ENCODE results near the gene SPINT2. TPM values are rescaled to one million over a fixed set of nuclear protein-coding genes. Genes with fewer than 3 reads are reported as not detected.

SPINT2 gene
- total and polyA plus RNA-seq, 2 of the 13 experiments (the other 11 are each of a cell fraction or from before 2014, with no cell fraction given) = 0.31 to 0.77 TPM

DNA sequence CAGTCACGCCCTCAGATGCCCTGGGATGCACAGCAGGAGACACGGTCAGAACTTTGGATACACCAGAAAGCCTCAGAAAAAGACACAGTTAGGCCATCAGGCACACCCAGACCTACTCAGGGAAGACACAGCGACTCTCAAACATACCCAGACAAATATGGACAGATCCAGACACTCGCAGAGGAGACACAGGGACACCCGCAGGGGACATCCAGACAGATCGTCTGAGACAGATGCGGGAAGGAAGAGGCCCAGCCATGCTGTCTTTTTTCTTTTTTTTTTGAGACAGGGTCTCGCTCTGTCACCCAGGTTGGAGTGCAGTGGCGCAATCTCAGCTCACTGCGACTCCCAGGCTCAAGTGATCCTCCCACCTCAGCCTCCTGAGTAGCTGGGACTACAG, 45.2 kb upstream of the SPINT2 start (continued):
- TF ChIP-seq MEF2D (CRISPR knock-in tag; IDR thresholded peaks at IDR 0.05) (no peak), THYN1 (CRISPR knock-in tag; IDR thresholded peaks at IDR 0.05; ENCODE audit: borderline replicate concordance, low read depth) (no peak), ZNF878 (CRISPR knock-in tag; IDR thresholded peaks at IDR 0.05) (no peak), ZFX (CRISPR knock-in tag; IDR thresholded peaks at IDR 0.05; ENCODE audit: low read depth) (no peak), ZMYM3 (CRISPR knock-in tag; IDR thresholded peaks at IDR 0.05) (no peak), TP53 (CRISPR knock-in tag; conservative IDR thresholded peaks at IDR 0.05) (no peak), SMAD9 (CRISPR knock-in tag; IDR thresholded peaks at IDR 0.05) (no peak), HHEX (CRISPR knock-in tag; IDR thresholded peaks at IDR 0.05) (no peak), CCAR2 (optimal IDR thresholded peaks at IDR 0.05; ENCODE audit: low read depth, low read length) (no peak)
- TF ChIP-seq, protein P1, sequence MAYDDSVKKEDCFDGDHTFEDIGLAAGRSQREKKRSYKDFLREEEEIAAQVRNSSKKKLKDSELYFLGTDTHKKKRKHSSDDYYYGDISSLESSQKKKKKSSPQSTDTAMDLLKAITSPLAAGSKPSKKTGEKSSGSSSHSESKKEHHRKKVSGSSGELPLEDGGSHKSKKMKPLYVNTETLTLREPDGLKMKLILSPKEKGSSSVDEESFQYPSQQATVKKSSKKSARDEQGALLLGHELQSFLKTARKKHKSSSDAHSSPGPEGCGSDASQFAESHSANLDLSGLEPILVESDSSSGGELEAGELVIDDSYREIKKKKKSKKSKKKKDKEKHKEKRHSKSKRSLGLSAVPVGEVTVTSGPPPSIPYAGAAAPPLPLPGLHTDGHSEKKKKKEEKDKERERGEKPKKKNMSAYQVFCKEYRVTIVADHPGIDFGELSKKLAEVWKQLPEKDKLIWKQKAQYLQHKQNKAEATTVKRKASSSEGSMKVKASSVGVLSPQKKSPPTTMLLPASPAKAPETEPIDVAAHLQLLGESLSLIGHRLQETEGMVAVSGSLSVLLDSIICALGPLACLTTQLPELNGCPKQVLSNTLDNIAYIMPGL (CRISPR knock-in tag; IDR thresholded peaks at IDR 0.05; ENCODE audit: borderline replicate concordance in 1 of 2, low read depth in 1 of 2) = no peak
- TF ChIP-seq, protein P2, sequence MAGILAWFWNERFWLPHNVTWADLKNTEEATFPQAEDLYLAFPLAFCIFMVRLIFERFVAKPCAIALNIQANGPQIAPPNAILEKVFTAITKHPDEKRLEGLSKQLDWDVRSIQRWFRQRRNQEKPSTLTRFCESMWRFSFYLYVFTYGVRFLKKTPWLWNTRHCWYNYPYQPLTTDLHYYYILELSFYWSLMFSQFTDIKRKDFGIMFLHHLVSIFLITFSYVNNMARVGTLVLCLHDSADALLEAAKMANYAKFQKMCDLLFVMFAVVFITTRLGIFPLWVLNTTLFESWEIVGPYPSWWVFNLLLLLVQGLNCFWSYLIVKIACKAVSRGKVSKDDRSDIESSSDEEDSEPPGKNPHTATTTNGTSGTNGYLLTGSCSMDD (CRISPR knock-in tag; IDR thresholded peaks at IDR 0.05) = no peak

DNA sequence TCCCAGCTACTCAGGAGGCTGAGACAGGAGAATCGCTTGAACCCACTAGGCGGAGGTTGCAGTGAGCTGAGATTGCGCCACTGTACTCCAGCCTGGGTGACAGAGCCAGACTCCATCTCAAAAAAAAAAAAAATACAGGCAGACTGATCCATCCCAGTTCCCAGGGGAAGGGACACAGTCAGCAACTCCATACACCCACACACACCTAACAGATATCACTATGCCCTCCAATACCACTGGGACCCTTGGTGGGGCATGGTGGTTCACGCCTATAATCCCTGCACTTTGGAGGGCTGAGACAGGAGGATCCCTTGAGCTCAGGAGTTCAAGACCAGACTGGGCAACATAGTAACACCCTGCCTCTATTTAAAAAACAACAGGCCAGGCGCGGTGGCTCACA, 43.0 kb upstream of the SPINT2 start:
- Histone ChIP-seq H3K27ac (ENCODE audit: extremely low read length, insufficient read depth, low read length) (no peak overlapping the region), H3K27me3 (ENCODE audit: control insufficient read depth in 1 of 2, insufficient read depth in 2 of 2, low read length in 2 of 2) (peaks cover under 1% of the 10 kb centered on the region in 2 experiments; a peak in 2 of 5 replicates), H3K9me3 (ENCODE audit: low read length) (no peaks in the 10 kb centered on the region), H3K9ac (ENCODE audit: insufficient read depth, low read depth, low read length) (no peak overlapping the region), H3K4me2 (ENCODE audit: low read depth, low read length) (no peak overlapping the region), H2AFZ (ENCODE audit: low read length) (no peak overlapping the region), H3K4me3 (replicated peaks in 1 of 3; ENCODE audit: insufficient read depth in 1 of 3, low read depth in 2 of 3, low read length in 3 of 3) (no peak overlapping the region), H3K4me1 (ENCODE audit: insufficient read depth, low read length) (peaks cover 9% of the 10 kb centered on the region), H3K79me2 (ENCODE audit: insufficient read depth, low read length) (no peaks in the 10 kb centered on the region), H4K20me1 (ENCODE audit: insufficient read depth, low read length) (no peaks in the 10 kb centered on the region), H3K36me3 (replicated peaks in 1 of 2; ENCODE audit: control insufficient read depth in 1 of 2, insufficient read depth in 2 of 2, low read length in 2 of 2) (no peaks in the 10 kb centered on the region)
- no peak for ATAC-seq
- no peak for DNase-seq (ENCODE audit: low spot score)
- WGBS (ENCODE audit: low lambda C conversion rate) = 97% methylated on average over 5 of the region's 6 CpGs
- no peak for FAIRE-seq
- ChIA-PET CTCF (ENCODE audit: low intra/inter-chr PET ratio, low total read pairs) (no interaction called here), POLR2A (no interaction called here)
- in situ Hi-C loops (cut with HindIII; ENCODE audit: extremely low pct_ligation_motif_present, low pct_unique_long_range_greater_than_20kb) = no loop called here
- intact Hi-C loops (cut with micrococcal nuclease; ENCODE audit: unreplicated experiment) = no loop called here
- no TSS peak for BruUV-seq (replicated peaks)
- TF ChIP-seq, protein P3, sequence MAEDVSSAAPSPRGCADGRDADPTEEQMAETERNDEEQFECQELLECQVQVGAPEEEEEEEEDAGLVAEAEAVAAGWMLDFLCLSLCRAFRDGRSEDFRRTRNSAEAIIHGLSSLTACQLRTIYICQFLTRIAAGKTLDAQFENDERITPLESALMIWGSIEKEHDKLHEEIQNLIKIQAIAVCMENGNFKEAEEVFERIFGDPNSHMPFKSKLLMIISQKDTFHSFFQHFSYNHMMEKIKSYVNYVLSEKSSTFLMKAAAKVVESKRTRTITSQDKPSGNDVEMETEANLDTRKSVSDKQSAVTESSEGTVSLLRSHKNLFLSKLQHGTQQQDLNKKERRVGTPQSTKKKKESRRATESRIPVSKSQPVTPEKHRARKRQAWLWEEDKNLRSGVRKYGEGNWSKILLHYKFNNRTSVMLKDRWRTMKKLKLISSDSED (CRISPR knock-in tag; IDR thresholded peaks at IDR 0.05) = no peak
- TF ChIP-seq RFX5 (IDR thresholded peaks at IDR 0.05; ENCODE audit: low read depth, low read length) = no peak
- no peak for TF ChIP-seq ZNF33A (CRISPR knock-in tag; IDR thresholded peaks at IDR 0.05; ENCODE audit: borderline replicate concordance)
- no peak for TF ChIP-seq MIER3 (CRISPR knock-in tag; IDR thresholded peaks at IDR 0.05; ENCODE audit: borderline replicate concordance)
- TF ChIP-seq MTA1 (CRISPR knock-in tag; IDR thresholded peaks at IDR 0.05; ENCODE audit: borderline replicate concordance) = no peak
- TF ChIP-seq, protein P4, sequence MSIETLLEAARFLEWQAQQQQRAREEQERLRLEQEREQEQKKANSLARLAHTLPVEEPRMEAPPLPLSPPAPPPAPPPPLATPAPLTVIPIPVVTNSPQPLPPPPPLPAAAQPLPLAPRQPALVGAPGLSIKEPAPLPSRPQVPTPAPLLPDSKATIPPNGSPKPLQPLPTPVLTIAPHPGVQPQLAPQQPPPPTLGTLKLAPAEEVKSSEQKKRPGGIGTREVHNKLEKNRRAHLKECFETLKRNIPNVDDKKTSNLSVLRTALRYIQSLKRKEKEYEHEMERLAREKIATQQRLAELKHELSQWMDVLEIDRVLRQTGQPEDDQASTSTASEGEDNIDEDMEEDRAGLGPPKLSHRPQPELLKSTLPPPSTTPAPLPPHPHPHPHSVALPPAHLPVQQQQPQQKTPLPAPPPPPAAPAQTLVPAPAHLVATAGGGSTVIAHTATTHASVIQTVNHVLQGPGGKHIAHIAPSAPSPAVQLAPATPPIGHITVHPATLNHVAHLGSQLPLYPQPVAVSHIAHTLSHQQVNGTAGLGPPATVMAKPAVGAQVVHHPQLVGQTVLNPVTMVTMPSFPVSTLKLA (IDR thresholded peaks at IDR 0.05) = no peak
- TF ChIP-seq ZNF205 (CRISPR knock-in tag; IDR thresholded peaks at IDR 0.05) = no peak
- no peak for TF ChIP-seq ZNF337 (CRISPR knock-in tag; IDR thresholded peaks at IDR 0.05; ENCODE audit: borderline replicate concordance, low read depth)
